GM23248 (cell line): ENCODE data around the gene EIF4A2. TPM values are rescaled to one million over a fixed set of nuclear protein-coding genes. Genes with fewer than 3 reads are reported as not detected.
A peak's percentile ranks its signal among the peaks of the same experiment; 100 is the strongest.

Source experiments
- DNase-seq: peaks from one replicate; pipeline ENCODE4 v3.0.0-alpha.2; 2015
- H2AFZ ChIP-seq: fragments of 200-600 bp; sonication (generic); 2 replicates; pipeline ENCODE4 v1.6.1; 2016; ENCODE audit warnings: antibody characterized with exemption
- H3F3A ChIP-seq: fragments of 200-600 bp; sonication (generic); 2 replicates; pipeline ENCODE4 v1.6.1; 2016; ENCODE audit warnings: mild to moderate bottlenecking, antibody characterized with exemption, mixed run types; ENCODE audit not compliant: insufficient read depth
- H3K27ac ChIP-seq: fragments of 200-600 bp; sonication (generic); 2 replicates; pipeline ENCODE4 v1.5.1; 2016; ENCODE audit warnings: mild to moderate bottlenecking
- H3K27me3 ChIP-seq: fragments of 200-600 bp; sonication (generic); replicated peaks from 2 replicates; pipeline ENCODE4 v1.6.1; 2016; ENCODE audit warnings: mild to moderate bottlenecking; ENCODE audit not compliant: insufficient read depth
- H3K36me3 ChIP-seq: fragments of 200-600 bp; sonication (generic); 2 replicates; pipeline ENCODE4 v1.6.1; 2016; ENCODE audit warnings: low read depth, mild to moderate bottlenecking
- H3K4me1 ChIP-seq: fragments of 200-600 bp; sonication (generic); 2 replicates; pipeline ENCODE4 v1.6.1; 2016; ENCODE audit warnings: mild to moderate bottlenecking; ENCODE audit not compliant: insufficient read depth
- H3K4me2 ChIP-seq: fragments of 200-600 bp; sonication (generic); one replicate; pipeline ENCODE4 v1.6.1; 2016; ENCODE audit warnings: mild to moderate bottlenecking; ENCODE audit not compliant: unreplicated experiment
- H3K4me3 ChIP-seq: fragments of 200-600 bp; sonication (generic); 2 replicates; pipeline ENCODE4 v1.5.1; 2016; ENCODE audit warnings: mild to moderate bottlenecking
- H3K79me2 ChIP-seq: fragments of 200-600 bp; sonication (generic); 2 replicates; pipeline ENCODE4 v1.6.1; 2016; ENCODE audit warnings: mild to moderate bottlenecking; ENCODE audit not compliant: insufficient read depth
- H3K9ac ChIP-seq: fragments of 200-600 bp; sonication (generic); 2 replicates; pipeline ENCODE4 v1.6.1; 2016; ENCODE audit warnings: mild to moderate bottlenecking
- H3K9me2 ChIP-seq: fragments of 200-600 bp; sonication (generic); 2 replicates; pipeline ENCODE4 v1.6.1; 2016; ENCODE audit warnings: mixed run types, mild to moderate bottlenecking, moderate library complexity; ENCODE audit not compliant: insufficient read depth
- H3K9me3 ChIP-seq: fragments of 200-600 bp; sonication (generic); one replicate; pipeline ENCODE4 v1.6.1; 2017; ENCODE audit warnings: low read depth
- H4K20me1 ChIP-seq: fragments of 200-600 bp; sonication (generic); 2 replicates; pipeline ENCODE4 v1.6.0; 2016; ENCODE audit not compliant: insufficient read depth
- EZH2 ChIP-seq: fragments of 200-600 bp; sonication (generic); IDR thresholded peaks from 2 replicates; pipeline ENCODE4 v1.6.1; 2018; ENCODE audit warnings: antibody characterized with exemption, mild to moderate bottlenecking; ENCODE audit not compliant: insufficient read depth, poor library complexity, severe bottlenecking
- EZH2phosphoT487 ChIP-seq: fragments of 200-600 bp; sonication (generic); IDR thresholded peaks from 2 replicates; pipeline ENCODE4 v1.6.1; 2018; ENCODE audit warnings: antibody characterized with exemption, moderate library complexity, mild to moderate bottlenecking, low read depth; ENCODE audit not compliant: insufficient read depth
- WGBS, 2 experiments: methylation state at CpG; one replicate each; pipeline ENCODE4 v1.1.6; 2015 to 2017; ENCODE audit warnings: low lambda C conversion rate in 2 of 2, low coverage in 1 of 2; ENCODE audit errors: missing lambda C conversion rate in 2 of 2; 5-methylcytosine and 5-hydroxymethylcytosine counted together
- in situ Hi-C: fragments of 300-500 bp; cut with MboI; formaldehyde crosslinking; loops from 2 replicates; pipeline ENCODE4 v1.15.0; 2020
- polyA plus RNA-seq: library from polyadenylated mRNA; unstranded; fragments of >200 nt; fragmentation: Nextera tagmentation; extraction: Ambion mirVana; gene quantifications from 2 replicates; pipeline ENCODE4 v1.2.1, GENCODE V29; 2016
- total RNA-seq: library from RNA; depleted of rRNA; stranded (reverse); fragments of >200 nt; shearing (Covaris generic); gene quantifications from 2 replicates; pipeline ENCODE4 v1.2.3, GENCODE V29; 2014; rRNA removed

Gene EIF4A2
- total RNA-seq (426 and 469 TPM in 2 replicates), polyA plus RNA-seq (122 TPM in 2 replicates)

DNA sequence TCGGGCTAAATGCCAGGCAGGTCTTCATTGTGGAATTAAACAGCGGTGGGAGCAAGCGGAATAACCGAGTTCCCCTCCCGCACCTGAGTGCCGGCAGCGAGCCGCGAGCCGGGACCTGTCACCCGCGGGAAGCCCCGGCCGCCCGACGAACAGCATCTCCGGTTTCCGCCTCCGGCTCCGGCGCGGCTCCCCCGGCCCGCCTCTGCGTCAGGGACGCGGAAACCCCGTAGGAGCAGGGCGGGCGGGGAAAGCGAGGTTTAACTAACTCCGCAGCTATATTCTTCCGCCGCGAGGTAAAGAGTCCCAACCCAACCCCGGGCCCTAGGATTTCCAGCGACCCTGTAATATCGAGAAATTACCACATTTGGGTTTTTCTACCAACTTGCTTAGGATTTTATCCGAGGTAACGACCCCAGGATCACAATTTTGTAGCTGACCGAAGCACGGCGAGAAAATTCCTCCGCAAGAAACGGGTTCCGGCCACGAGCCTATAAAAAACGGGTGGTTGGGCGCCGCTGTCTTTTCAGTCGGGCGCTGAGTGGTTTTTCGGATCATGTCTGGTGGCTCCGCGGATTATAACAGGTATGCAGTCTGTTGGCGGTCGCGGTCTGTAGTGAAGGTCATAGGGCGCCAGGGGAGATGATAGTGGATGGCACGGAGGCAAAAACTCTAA, at the start of gene EIF4A2:
EIF4A2 (plus strand) TSS at position 520 of the 673 bp plus-strand sequence; CDS start at position 554, 34 bp downstream.
- Histone ChIP-seq H3K4me1 (peaks cover 28% of the 10 kb centered on the region), H3K36me3 (peaks cover 41% of the 10 kb centered on the region), H3K9me2 (no peaks in the 10 kb centered on the region), H3K9me3 (no peaks in the 10 kb centered on the region), H3K9ac (peak within 1 kb of the TSS; percentile 99), H3F3A (peaks cover 47% of the 10 kb centered on the region), H3K79me2 (peaks cover 60% of the 10 kb centered on the region), H3K4me3 (peak within 1 kb of the TSS; percentile 97), H4K20me1 (peaks cover 42% of the 10 kb centered on the region), H2AFZ (peak within 1 kb of the TSS; percentile 95), H3K27ac (peak within 1 kb of the TSS; percentile 87), H3K27me3 (no peaks in the 10 kb centered on the region), H3K4me2 (peak within 1 kb of the TSS; percentile 99)
- peak; percentile 92 for DNase-seq
- TF ChIP-seq EZH2phosphoT487: no peak
- no peak for TF ChIP-seq EZH2
- WGBS, 2 experiments: 1% methylated on average over 38 to 55 of the region's 60 CpGs
- in situ Hi-C loops: no loop called here

DNA sequence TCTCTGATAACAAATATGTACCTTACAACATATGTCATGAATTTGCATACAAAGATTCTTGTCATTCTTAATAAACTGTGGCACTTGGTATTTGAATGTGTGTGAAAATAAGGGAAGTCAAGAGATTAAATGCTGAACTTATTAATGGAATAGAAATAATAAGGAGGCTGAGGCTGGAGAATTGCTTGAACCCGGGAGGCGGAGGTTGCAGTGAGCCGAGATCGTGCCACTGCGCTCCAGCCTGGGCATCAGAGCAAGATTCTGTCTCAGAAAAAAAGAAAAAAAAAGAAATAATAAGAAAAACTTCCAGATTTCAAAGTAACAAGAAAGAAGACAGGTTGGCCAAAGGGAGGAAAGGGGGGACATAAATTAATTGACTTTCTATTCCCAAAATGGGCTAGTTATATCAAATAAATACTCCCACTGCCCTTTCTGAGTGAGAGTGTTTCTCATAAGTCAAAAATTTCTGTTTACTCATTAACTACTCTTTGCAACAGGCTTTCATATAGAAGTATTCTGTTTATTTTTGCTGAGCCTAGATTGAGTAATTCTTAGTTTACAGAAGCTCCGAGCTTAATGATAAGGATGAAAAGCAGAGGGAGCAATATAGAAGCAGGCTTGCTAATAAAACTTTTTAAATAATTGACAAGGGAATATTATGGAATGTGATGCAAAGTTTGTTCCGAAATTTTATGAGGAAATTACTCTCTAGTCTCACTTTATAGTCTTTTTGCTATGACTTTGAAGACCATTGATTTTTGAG, 40.6 kb upstream of the EIF4A2 start:
- in situ Hi-C loops: no loop called here
- Histone ChIP-seq H3K4me3 (no peak overlapping the region), H3F3A (no peaks in the 10 kb centered on the region)

GRCh38 chr3:186743666-186744065, 39.7 kb upstream of the EIF4A2 start:
- H3K36me3 ChIP-seq: no peaks in the 10 kb centered on the region
- no peak overlapping the region for H3K27ac ChIP-seq
- no peaks in the 10 kb centered on the region for H3K9me3 ChIP-seq
- H3K9ac ChIP-seq: no peak overlapping the region
- in situ Hi-C loops: no loop called here
- DNase-seq: no peak
- H3K4me1 ChIP-seq: 0 out of 2 replicates have a peak, but pooled peaks cover 9% of the 10 kb centered on the region
- no peaks in the 10 kb centered on the region for H4K20me1 ChIP-seq
- H3K9me2 ChIP-seq: no peaks in the 10 kb centered on the region
- no peaks in the 10 kb centered on the region for H3F3A ChIP-seq
- H2AFZ ChIP-seq: no peak overlapping the region
- WGBS, 2 experiments: 43 to 59% methylated on average over 3 of the region's 3 CpGs
- H3K79me2 ChIP-seq: no peaks in the 10 kb centered on the region
- H3K4me2 ChIP-seq: no peak overlapping the region
- H3K27me3 ChIP-seq: no peaks in the 10 kb centered on the region
- no peak for TF ChIP-seq EZH2
- TF ChIP-seq EZH2phosphoT487: no peak
- no peak overlapping the region for H3K4me3 ChIP-seq

More for the DNA sequence above, 40.6 kb upstream of the EIF4A2 start:
- Histone ChIP-seq H3K27ac (no peak overlapping the region), H3K36me3 (no peaks in the 10 kb centered on the region), H2AFZ (no peak overlapping the region), H3K9me3 (no peaks in the 10 kb centered on the region), H3K4me1 (0 out of 2 replicates have a peak, but pooled peaks cover 9% of the 10 kb centered on the region), H3K79me2 (no peaks in the 10 kb centered on the region), H4K20me1 (no peaks in the 10 kb centered on the region), H3K27me3 (no peaks in the 10 kb centered on the region), H3K9me2 (no peaks in the 10 kb centered on the region), H3K4me2 (no peak overlapping the region), H3K9ac (no peak overlapping the region)
- DNase-seq: no peak
- WGBS, 2 experiments: 72 to 80% methylated on average over 7 of the region's 7 CpGs
- TF ChIP-seq EZH2phosphoT487 (no peak), EZH2 (no peak)

DNA sequence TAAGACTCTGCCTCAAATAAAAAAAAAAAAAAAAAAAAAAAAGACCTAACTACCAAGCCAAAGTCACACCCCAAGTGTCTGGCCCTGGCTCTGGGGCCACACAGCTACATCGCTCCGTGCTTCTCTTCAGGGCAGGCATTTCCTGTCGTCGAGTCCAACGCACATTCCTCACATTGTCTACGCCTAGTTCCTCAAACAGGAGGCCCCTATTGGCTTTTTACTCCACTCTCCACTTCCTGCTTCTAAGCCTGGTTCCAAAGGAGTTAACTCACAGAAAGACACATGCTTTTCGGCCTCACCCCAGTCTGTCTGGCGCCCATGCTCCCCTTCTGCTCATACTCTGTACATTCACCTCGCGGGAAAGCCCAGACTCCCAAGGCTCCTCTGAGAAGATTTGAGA, 37.4 kb upstream of the EIF4A2 start:
- Histone ChIP-seq H3K9me3 (no peaks in the 10 kb centered on the region), H3K36me3 (no peaks in the 10 kb centered on the region), H3K9me2 (no peaks in the 10 kb centered on the region), H3K27ac (peak overlapping the region; percentile 45), H3K4me3 (no peak overlapping the region), H3K79me2 (no peaks in the 10 kb centered on the region), H3F3A (no peaks in the 10 kb centered on the region), H3K4me1 (0 out of 2 replicates have a peak, but pooled peaks cover 9% of the 10 kb centered on the region), H3K27me3 (no peaks in the 10 kb centered on the region), H2AFZ (peak overlapping the region; percentile 78), H3K4me2 (peak overlapping the region; percentile 21), H3K9ac (no peak overlapping the region), H4K20me1 (no peaks in the 10 kb centered on the region)
- DNase-seq: peak; percentile 75
- WGBS, 2 experiments: 4 to 12% methylated on average over 10 of the region's 10 CpGs
- in situ Hi-C loops: no loop called here
- TF ChIP-seq EZH2 (no peak), EZH2phosphoT487 (no peak)
